Upper lobe of left lung (tissue), 6 donors: ENCODE data around the gene ESPNL. TPM values are rescaled to one million over a fixed set of nuclear protein-coding genes. Genes with fewer than 3 reads are reported as not detected.

Source experiments
- ATAC-seq, 2 donors: fragments of 200-7000 bp; cut with Tn5 transposase; one replicate each; pipeline ENCODE4 v1.9.1; 2022; ENCODE audit warnings: mild to moderate bottlenecking in 2 of 2, moderate library complexity in 2 of 2; ENCODE audit not compliant: low FRiP score in 2 of 2
- DNase-seq, 2 donors: peaks; one replicate each; pipeline ENCODE4 v3.0.0-alpha.2; 2019 to 2020
- H3K27ac ChIP-seq, 4 donors: fragments of 200-600 bp; sonication (generic); one replicate each; pipeline ENCODE4 v1.5.1; 2016 to 2019
- H3K27me3 ChIP-seq, 4 donors: fragments of 200-600 bp; sonication (generic); one replicate each; pipeline ENCODE4 v1.5.1; 2017 to 2019
- H3K36me3 ChIP-seq, 4 donors: fragments of 200-600 bp; sonication (generic); one replicate each; pipeline ENCODE4 v1.5.1; 2016 to 2019
- H3K4me1 ChIP-seq, 4 donors: fragments of 200-600 bp; sonication (generic); one replicate each; pipeline ENCODE4 v1.5.1; 2018 to 2019
- H3K4me3 ChIP-seq, 4 donors: fragments of 200-600 bp; sonication (generic); one replicate each; pipeline ENCODE4 v1.5.1; 2017 to 2019; ENCODE audit warnings: mild to moderate bottlenecking in 2 of 4, moderate library complexity in 1 of 4
- H3K9me3 ChIP-seq, 4 donors: fragments of 200-600 bp; sonication (generic); one replicate each; pipeline ENCODE4 v1.5.1; 2018 to 2019
- EP300 ChIP-seq, 4 donors: sonication (generic); formaldehyde crosslinking; IDR thresholded peaks; one replicate each; pipeline ENCODE4 v1.5.1; 2017; ENCODE audit warnings: antibody characterized with exemption in 4 of 4, control low read depth in 2 of 4
- POLR2A ChIP-seq, 4 donors: fragments of 450-650 bp; IDR thresholded peaks; one replicate each; pipeline ENCODE4 v1.5.1; 2016 to 2017; ENCODE audit warnings: antibody characterized with exemption in 4 of 4, mild to moderate bottlenecking in 2 of 4
- POLR2AphosphoS5 ChIP-seq, 2 donors: sonication (generic); formaldehyde crosslinking; IDR thresholded peaks; one replicate each; pipeline ENCODE4 v1.5.1; 2017; ENCODE audit warnings: antibody characterized with exemption in 2 of 2
- WGBS, 2 donors: methylation state at CpG; one replicate each; pipeline ENCODE4 v1.1.5; 2017 to 2018; 5-methylcytosine and 5-hydroxymethylcytosine counted together
- total RNA-seq, 6 donors: library from RNA; depleted of rRNA in 4 of 6; stranded (reverse); fragments of >200 nt in 4 of 6; gene quantifications; one replicate each; pipeline versions ENCODE4 v1.1.0 to v1.2.1, GENCODE V29; 2016 to 2021
- TF ChIP-seq, protein P1 (sequence below), 6 experiments: fragments of 450-650 bp in 4 of 6; fragments of 200-600 bp in 2 of 6; sonication (generic) in 2 of 6; IDR thresholded peaks; one replicate each; pipeline ENCODE4 v1.5.1; 2016 to 2019; ENCODE audit warnings: antibody characterized with exemption in 6 of 6
- donor health status: DM: no; HTN: no; CAD: no; lungs with moderate emphysema.
- donor health status: DM: no; HTN: yes; CAD: no; lungs with severe emphysema.

ESPNL gene
- total RNA-seq, 6 donors from 2014 or later = 0.10 to 3.1 (median 0.38) TPM; not detected in 2

GRCh38 chr2:238167344-238167715 is 67.2 kb downstream of the ESPNL start:
- Histone ChIP-seq H3K36me3 (peaks cover 9 to 45% (median 33%) of the 10 kb centered on the region in 4 donors), H3K27ac (no peak overlapping the region), H3K4me1 (peaks cover 18 to 32% (median 22%) of the 10 kb centered on the region in 4 donors), H3K4me3 (no peak overlapping the region), H3K27me3 (peaks cover 0 to 14% (median 6%) of the 10 kb centered on the region in 4 donors), H3K9me3 (no peaks in the 10 kb centered on the region)
- no peak for DNase-seq
- WGBS, 2 donors = 94% methylated on average over 7 of the region's 7 CpGs
- TF ChIP-seq, protein P1, sequence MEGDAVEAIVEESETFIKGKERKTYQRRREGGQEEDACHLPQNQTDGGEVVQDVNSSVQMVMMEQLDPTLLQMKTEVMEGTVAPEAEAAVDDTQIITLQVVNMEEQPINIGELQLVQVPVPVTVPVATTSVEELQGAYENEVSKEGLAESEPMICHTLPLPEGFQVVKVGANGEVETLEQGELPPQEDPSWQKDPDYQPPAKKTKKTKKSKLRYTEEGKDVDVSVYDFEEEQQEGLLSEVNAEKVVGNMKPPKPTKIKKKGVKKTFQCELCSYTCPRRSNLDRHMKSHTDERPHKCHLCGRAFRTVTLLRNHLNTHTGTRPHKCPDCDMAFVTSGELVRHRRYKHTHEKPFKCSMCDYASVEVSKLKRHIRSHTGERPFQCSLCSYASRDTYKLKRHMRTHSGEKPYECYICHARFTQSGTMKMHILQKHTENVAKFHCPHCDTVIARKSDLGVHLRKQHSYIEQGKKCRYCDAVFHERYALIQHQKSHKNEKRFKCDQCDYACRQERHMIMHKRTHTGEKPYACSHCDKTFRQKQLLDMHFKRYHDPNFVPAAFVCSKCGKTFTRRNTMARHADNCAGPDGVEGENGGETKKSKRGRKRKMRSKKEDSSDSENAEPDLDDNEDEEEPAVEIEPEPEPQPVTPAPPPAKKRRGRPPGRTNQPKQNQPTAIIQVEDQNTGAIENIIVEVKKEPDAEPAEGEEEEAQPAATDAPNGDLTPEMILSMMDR (IDR thresholded peaks at IDR 0.05) = no peak
- no peak for ATAC-seq

DNA sequence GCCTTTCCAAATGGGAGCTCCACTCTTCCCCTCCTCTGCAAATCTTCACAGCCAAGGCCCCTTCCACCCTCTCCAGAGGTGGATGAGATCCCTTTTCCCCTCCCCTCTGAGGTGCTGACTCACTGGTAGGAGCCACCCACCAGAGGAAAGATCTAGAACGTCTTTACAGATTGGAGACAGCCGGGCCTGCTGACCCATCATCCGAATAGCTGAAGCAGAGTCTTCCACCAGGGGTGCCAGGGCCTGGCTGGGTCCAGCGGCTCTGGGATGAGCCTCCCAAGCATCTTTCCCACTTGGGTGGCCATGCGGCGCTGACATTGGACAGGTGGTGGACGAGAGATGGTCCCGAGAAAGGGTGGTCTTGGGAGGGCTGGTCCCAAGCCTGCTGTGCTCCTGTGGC is 67.6 kb downstream of the ESPNL start:
- H3K27ac ChIP-seq = no peak overlapping the region
- peaks cover 9 to 50% (median 37%) of the 10 kb centered on the region in 4 donors for H3K36me3 ChIP-seq
- peaks cover 0 to 14% (median 6%) of the 10 kb centered on the region in 4 donors for H3K27me3 ChIP-seq
- no peaks in the 10 kb centered on the region for H3K9me3 ChIP-seq
- H3K4me1 ChIP-seq = peaks cover 18 to 32% (median 22%) of the 10 kb centered on the region in 4 donors
- WGBS, 2 donors = 86% methylated on average over 8 of the region's 8 CpGs
- DNase-seq (peak in 1 of 2 donors; percentile 54), ATAC-seq (no peak)
- TF ChIP-seq EP300 (IDR thresholded peaks at IDR 0.05) (no peak), POLR2A (IDR thresholded peaks at IDR 0.05) (no peak), POLR2AphosphoS5 (IDR thresholded peaks at IDR 0.05) (no peak)
- TF ChIP-seq, protein P1 (IDR thresholded peaks at IDR 0.05) = no peak
- no peak overlapping the region for H3K4me3 ChIP-seq

DNA sequence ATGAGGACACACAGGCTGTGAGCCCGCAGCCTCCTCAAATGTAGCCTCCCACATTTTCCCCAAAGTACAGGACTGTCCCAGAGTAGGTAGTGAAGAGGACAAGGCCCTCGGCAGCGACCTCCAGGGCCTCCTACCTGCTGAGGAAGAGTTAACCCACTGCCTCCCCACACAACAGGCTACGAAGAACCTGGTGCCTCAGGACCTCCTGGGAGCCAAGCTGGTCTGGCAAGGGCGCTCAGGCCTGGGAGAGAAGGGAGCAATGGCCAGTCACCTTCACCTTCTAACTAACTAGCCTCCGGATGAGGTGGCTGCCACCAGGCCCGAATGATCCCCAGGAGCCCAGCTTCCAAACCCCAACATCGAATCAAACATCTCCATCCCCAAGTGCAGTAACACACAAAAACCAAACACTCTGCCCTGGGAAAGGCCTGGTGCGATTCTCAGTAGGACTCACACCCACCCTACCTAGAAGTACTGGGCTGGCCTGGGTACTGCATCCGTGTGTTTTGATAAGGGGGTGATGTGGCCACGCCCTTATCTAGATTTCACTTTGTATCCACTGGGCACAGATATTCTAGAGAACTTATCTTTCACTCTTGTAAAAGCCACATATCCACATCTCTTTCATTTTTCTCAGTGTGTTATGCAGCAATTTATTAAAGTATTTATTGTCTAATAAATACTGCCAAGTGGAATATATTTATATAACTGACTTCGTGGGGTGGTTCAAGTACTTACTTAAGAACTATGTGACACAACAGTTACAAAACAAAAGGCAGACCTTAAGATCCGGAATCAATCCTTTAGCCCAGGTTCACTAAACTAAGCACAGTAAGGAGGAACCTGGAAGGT is 68.3 kb downstream of the ESPNL start:
- 85% methylated on average over 11 to 13 of the region's 13 CpGs for WGBS, 2 donors
- DNase-seq (no peak), ATAC-seq (no peak)
- peaks cover 0 to 10% (median 5%) of the 10 kb centered on the region in 4 donors for H3K27me3 ChIP-seq
- no peak for TF ChIP-seq EP300 (IDR thresholded peaks at IDR 0.05)
- no peak for TF ChIP-seq POLR2AphosphoS5 (IDR thresholded peaks at IDR 0.05)
- TF ChIP-seq POLR2A (IDR thresholded peaks at IDR 0.05) = no peak
- TF ChIP-seq, protein P1 (IDR thresholded peaks at IDR 0.05) = no peak
- no peak overlapping the region for H3K4me3 ChIP-seq
- H3K36me3 ChIP-seq = peaks cover 9 to 56% (median 44%) of the 10 kb centered on the region in 4 donors
- no peaks in the 10 kb centered on the region for H3K9me3 ChIP-seq
- peaks cover 17 to 26% (median 18%) of the 10 kb centered on the region in 4 donors for H3K4me1 ChIP-seq
- peak overlapping the region in 1 of 4 donors; percentile 3 for H3K27ac ChIP-seq

DNA sequence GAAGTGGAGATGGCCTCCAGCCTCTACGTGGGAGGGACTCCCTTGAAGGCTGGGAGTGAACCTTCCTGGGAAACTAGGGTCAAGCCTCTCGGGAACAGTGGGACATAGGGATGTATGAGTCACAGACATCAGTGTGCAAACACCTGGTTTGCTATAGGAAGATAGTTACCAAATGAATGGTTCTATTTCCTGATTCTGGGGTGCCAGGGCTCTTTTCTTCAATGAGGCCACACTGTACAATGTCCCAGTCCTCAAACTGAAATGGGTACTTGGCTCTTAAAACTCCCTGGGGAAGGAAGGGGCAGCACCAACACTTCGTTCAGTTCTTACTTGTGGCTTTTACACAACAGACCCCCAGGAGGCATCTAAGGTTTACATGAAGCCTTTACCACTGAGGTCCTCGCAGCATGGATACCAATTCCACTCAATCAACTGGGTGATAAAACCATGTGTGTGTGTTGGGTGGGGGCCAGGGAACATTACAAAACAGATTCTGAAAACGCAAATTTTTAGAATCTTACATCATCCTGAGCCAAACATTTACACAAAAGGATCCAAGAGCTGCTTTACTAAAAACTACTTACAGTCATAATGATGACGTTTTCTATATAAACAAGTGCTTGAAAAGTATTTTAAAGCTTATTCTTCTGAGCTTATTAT is 69.0 kb downstream of the ESPNL start:
- DNase-seq = peak in 1 of 2 donors; percentile 43
- 58 to 62% methylated on average over 6 of the region's 6 CpGs for WGBS, 2 donors
- Histone ChIP-seq H3K27me3 (peaks cover 0 to 2% (median 0%) of the 10 kb centered on the region in 4 donors), H3K27ac (peak overlapping the region in 3 of 4 donors; percentile 2 to 8 (median 3)), H3K9me3 (no peaks in the 10 kb centered on the region), H3K36me3 (peaks cover 9 to 64% (median 51%) of the 10 kb centered on the region in 4 donors), H3K4me1 (peaks cover 10 to 18% (median 14%) of the 10 kb centered on the region in 4 donors), H3K4me3 (no peak overlapping the region)
- TF ChIP-seq, protein P1 (IDR thresholded peaks at IDR 0.05) = no peak
- TF ChIP-seq POLR2AphosphoS5 (IDR thresholded peaks at IDR 0.05) (no peak), POLR2A (IDR thresholded peaks at IDR 0.05) (no peak), EP300 (IDR thresholded peaks at IDR 0.05) (no peak)
- peak in 1 of 2 donors; percentile 45 for ATAC-seq
